Keratinocyte (primary cell): Measurements from ENCODE around the gene PRDM1. TPM values are rescaled to one million over a fixed set of nuclear protein-coding genes. Genes with fewer than 3 reads are reported as not detected.

Experiments
- DNase-seq: peaks from one replicate; pipeline ENCODE4 v3.0.0-alpha.2; 2011; ENCODE audit warnings: low read depth, missing footprints, low spot score
- FAIRE-seq: peaks from 2 replicates; lab custom pipeline; 2011; peaks lifted over from hg19 to GRCh38; lab: Jason Lieb, UNC
- H2AFZ ChIP-seq: 2 replicates; pipeline ENCODE4 v1.6.0; 2012; ENCODE audit warnings: low read length, control low read depth, inconsistent platforms; ENCODE audit not compliant: control insufficient read depth
- H3K27ac ChIP-seq: 2 replicates; pipeline ENCODE4 v1.5.1; 2011; ENCODE audit warnings: low read length; ENCODE audit not compliant: control insufficient read depth, insufficient read depth
- H3K27me3 ChIP-seq: 3 replicates; pipeline ENCODE4 v1.6.0; 2011; ENCODE audit warnings: low read length; ENCODE audit not compliant: control insufficient read depth, insufficient read depth; ENCODE audit errors: extremely low read depth
- H3K36me3 ChIP-seq, 2 experiments: 2 replicates in 1 of 2; 3 replicates in 1 of 2; pipeline ENCODE4 v1.5.1; 2011; ENCODE audit warnings: low read length in 2 of 2, mild to moderate bottlenecking in 1 of 2; ENCODE audit not compliant: control insufficient read depth in 2 of 2, insufficient read depth in 2 of 2; ENCODE audit errors: extremely low read depth in 1 of 2
- H3K4me1 ChIP-seq: 3 replicates; pipeline ENCODE4 v1.5.1; 2011; ENCODE audit warnings: low read length; ENCODE audit not compliant: control insufficient read depth, insufficient read depth; ENCODE audit errors: extremely low read depth
- H3K4me2 ChIP-seq: 3 replicates; pipeline ENCODE4 v1.6.0; 2011; ENCODE audit warnings: low read depth, low read length; ENCODE audit not compliant: control insufficient read depth, insufficient read depth; ENCODE audit errors: extremely low read depth
- H3K4me3 ChIP-seq, 3 experiments: fragments of 200-600 bp in 1 of 3; sonication (generic) in 1 of 3; 2 replicates in 2 of 3; 3 replicates in 1 of 3; pipeline ENCODE4 v1.5.1; 2011 to 2016; ENCODE audit warnings: low read length in 3 of 3, mild to moderate bottlenecking in 3 of 3, control low read depth in 2 of 3, inconsistent platforms in 1 of 3, low read depth in 1 of 3, mixed read lengths in 1 of 3, mixed run types in 1 of 3, moderate library complexity in 1 of 3; ENCODE audit not compliant: control insufficient read depth in 2 of 3, insufficient read depth in 2 of 3; ENCODE audit errors: extremely low read depth in 1 of 3
- H3K79me2 ChIP-seq: 2 replicates; pipeline ENCODE4 v1.6.0; 2012; ENCODE audit warnings: low read length; ENCODE audit not compliant: control insufficient read depth, insufficient read depth
- H3K9ac ChIP-seq: 3 replicates; pipeline ENCODE4 v1.6.0; 2011; ENCODE audit warnings: low read length; ENCODE audit not compliant: control insufficient read depth, insufficient read depth; ENCODE audit errors: extremely low read depth
- H3K9me1 ChIP-seq: 3 replicates; pipeline ENCODE4 v1.6.0; 2011; ENCODE audit warnings: low read length; ENCODE audit not compliant: control insufficient read depth, insufficient read depth; ENCODE audit errors: extremely low read depth
- H3K9me3 ChIP-seq: 2 replicates; pipeline ENCODE4 v1.5.1; 2012; ENCODE audit warnings: low read depth, low read length; ENCODE audit not compliant: control insufficient read depth
- H4K20me1 ChIP-seq: 3 replicates; pipeline ENCODE4 v1.6.0; 2011; ENCODE audit warnings: low read length; ENCODE audit not compliant: control insufficient read depth, insufficient read depth; ENCODE audit errors: extremely low read depth
- EZH2 ChIP-seq: IDR thresholded peaks from one replicate; pipeline ENCODE4 v1.6.1; 2012; ENCODE audit warnings: inconsistent platforms, mild to moderate bottlenecking, low read length, moderate library complexity
- dilution Hi-C: fragments of 300-500 bp; cut with MboI; formaldehyde crosslinking; loops from one replicate; pipeline ENCODE4 v1.7.0; 2020; ENCODE audit warnings: low sequenced_read_pairs; ENCODE audit not compliant: extremely low pct_ligation_motif_present
- polyA plus RNA-seq, 5 experiments: library from polyadenylated mRNA; depleted of rRNA in 3 of 5; stranded (reverse) in 3 of 5; stranded (forward) in 1 of 5; unstranded in 1 of 5; fragments of >200 nt; gene quantifications; 1 replicate in 1 of 5; 2 replicates in 3 of 5; 3 replicates in 1 of 5; pipeline versions ENCODE4 v1.2.1 to v1.2.3, GENCODE V29; 2011 to 2012; ENCODE audit warnings: missing spikeins in 2 of 5, low read depth in 1 of 5, low replicate concordance in 1 of 5
- TF ChIP-seq, protein P1 (sequence below), 3 experiments: IDR thresholded peaks in 1 of 3; conservative IDR thresholded peaks in 1 of 3; optimal IDR thresholded peaks in 1 of 3; 2 replicates in 2 of 3; 3 replicates in 1 of 3; pipeline versions ENCODE3 to v1.5.1; 2011; ENCODE audit warnings: low read length in 3 of 3, mild to moderate bottlenecking in 3 of 3, moderate library complexity in 2 of 3, control low read depth in 1 of 3, inconsistent platforms in 1 of 3; ENCODE audit not compliant: insufficient read depth in 2 of 3; ENCODE audit errors: extremely low read depth in 1 of 3

PRDM1 gene
- polyA plus RNA-seq, 1 donor (not counting 4 experiments of a cell fraction or from before 2014, with no cell fraction given) = 6.7 TPM

GRCh38 chr6:106124437-106125430 is 38.6 kb downstream of the PRDM1 start:
- H3K9me1 ChIP-seq = no peaks in the 10 kb centered on the region
- H3K36me3 ChIP-seq = no peaks in the 10 kb centered on the region
- no peak for TF ChIP-seq EZH2
- no peak overlapping the region for H3K4me3 ChIP-seq
- no peak overlapping the region for H3K27ac ChIP-seq
- H3K9ac ChIP-seq = no peak overlapping the region
- no peaks in the 10 kb centered on the region for H3K27me3 ChIP-seq
- H2AFZ ChIP-seq = no peak overlapping the region
- FAIRE-seq (no peak), DNase-seq (no peak)
- H3K4me1 ChIP-seq = peaks cover 10% of the 10 kb centered on the region
- no peaks in the 10 kb centered on the region for H3K79me2 ChIP-seq
- H3K9me3 ChIP-seq = no peaks in the 10 kb centered on the region
- no peaks in the 10 kb centered on the region for H4K20me1 ChIP-seq
- H3K4me2 ChIP-seq = no peak overlapping the region
- dilution Hi-C loops = no loop called here

- FAIRE-seq = no peak
- H3K4me2 ChIP-seq = no peak overlapping the region
- DNase-seq = no peak
- no peaks in the 10 kb centered on the region for H4K20me1 ChIP-seq
- H3K79me2 ChIP-seq = no peaks in the 10 kb centered on the region
- TF ChIP-seq EZH2 = no peak
- TF ChIP-seq, protein P1, sequence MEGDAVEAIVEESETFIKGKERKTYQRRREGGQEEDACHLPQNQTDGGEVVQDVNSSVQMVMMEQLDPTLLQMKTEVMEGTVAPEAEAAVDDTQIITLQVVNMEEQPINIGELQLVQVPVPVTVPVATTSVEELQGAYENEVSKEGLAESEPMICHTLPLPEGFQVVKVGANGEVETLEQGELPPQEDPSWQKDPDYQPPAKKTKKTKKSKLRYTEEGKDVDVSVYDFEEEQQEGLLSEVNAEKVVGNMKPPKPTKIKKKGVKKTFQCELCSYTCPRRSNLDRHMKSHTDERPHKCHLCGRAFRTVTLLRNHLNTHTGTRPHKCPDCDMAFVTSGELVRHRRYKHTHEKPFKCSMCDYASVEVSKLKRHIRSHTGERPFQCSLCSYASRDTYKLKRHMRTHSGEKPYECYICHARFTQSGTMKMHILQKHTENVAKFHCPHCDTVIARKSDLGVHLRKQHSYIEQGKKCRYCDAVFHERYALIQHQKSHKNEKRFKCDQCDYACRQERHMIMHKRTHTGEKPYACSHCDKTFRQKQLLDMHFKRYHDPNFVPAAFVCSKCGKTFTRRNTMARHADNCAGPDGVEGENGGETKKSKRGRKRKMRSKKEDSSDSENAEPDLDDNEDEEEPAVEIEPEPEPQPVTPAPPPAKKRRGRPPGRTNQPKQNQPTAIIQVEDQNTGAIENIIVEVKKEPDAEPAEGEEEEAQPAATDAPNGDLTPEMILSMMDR (optimal IDR thresholded peaks at IDR 0.05 in 1 of 3, IDR thresholded peaks at IDR 0.05 in 1 of 3, conservative IDR thresholded peaks at IDR 0.05 in 1 of 3; ENCODE audit: extremely low read depth in 1 of 3, insufficient read depth in 2 of 3, low read length in 3 of 3) = no peak
- no peaks in the 10 kb centered on the region for H3K9me1 ChIP-seq
- dilution Hi-C loops = no loop called here
- H2AFZ ChIP-seq = no peak overlapping the region
- H3K9ac ChIP-seq = no peak overlapping the region
- H3K4me3 ChIP-seq = no peak overlapping the region
- no peaks in the 10 kb centered on the region for H3K9me3 ChIP-seq
- H3K27ac ChIP-seq = no peak overlapping the region
- H3K36me3 ChIP-seq = no peaks in the 10 kb centered on the region
- H3K4me1 ChIP-seq = peaks cover 18% of the 10 kb centered on the region
- no peaks in the 10 kb centered on the region for H3K27me3 ChIP-seq
Observed at GRCh38 chr6:106125925-106126435, 39.8 kb downstream of the PRDM1 start.
